UCSD-AML1 (cell line): ENCODE measurements around the gene ZMPSTE24.
"Not testable (repeated sequence)": the region's sequence is repeated elsewhere in the genome, so short reads cannot be mapped to it uniquely, and the experiment has no call there.

Source experiments
- DNase-seq: peaks from one replicate; lab custom pipeline; 2025; ENCODE audit not compliant: unreplicated experiment; lab: John Stamatoyannopoulos, UW

ZMPSTE24 gene

GRCh38 chr1:40257688-40258444 lies at the start of gene ZMPSTE24:
TSS of gene ZMPSTE24 (plus strand) at chr1:40258236. CDS start at chr1:40258272, 36 bp downstream.
- DNase-seq, result peak; percentile 96

GRCh38 chr1:40210511-40211204 lies 47.4 kb upstream of the ZMPSTE24 start:
- no peak for DNase-seq

- no peak for DNase-seq
Measured at GRCh38 chr1:40218333-40218732, 39.7 kb upstream of the ZMPSTE24 start.

- not testable (repeated sequence) for DNase-seq
Measured at GRCh38 chr1:40221471-40221905, 36.5 kb upstream of the ZMPSTE24 start.

GRCh38 chr1:40221977-40222772 lies 35.9 kb upstream of the ZMPSTE24 start:
- no peak for DNase-seq

GRCh38 chr1:40224040-40224439 lies 34.0 kb upstream of the ZMPSTE24 start:
- DNase-seq, result no peak

GRCh38 chr1:40226192-40226591 lies 31.8 kb upstream of the ZMPSTE24 start:
- no peak for DNase-seq

- no peak for DNase-seq
Measured at GRCh38 chr1:40232444-40232843, 25.6 kb upstream of the ZMPSTE24 start.

- DNase-seq, result no peak
Measured at GRCh38 chr1:40239626-40240025, 18.4 kb upstream of the ZMPSTE24 start.

- no peak for DNase-seq
Measured at GRCh38 chr1:40240390-40240789, 17.6 kb upstream of the ZMPSTE24 start.

- DNase-seq, result no peak
Measured at GRCh38 chr1:40241362-40241761, 16.7 kb upstream of the ZMPSTE24 start.

GRCh38 chr1:40243351-40243750 lies 14.7 kb upstream of the ZMPSTE24 start:
- no peak for DNase-seq

GRCh38 chr1:40244138-40244744 lies 13.8 kb upstream of the ZMPSTE24 start:
- DNase-seq, result no peak

- DNase-seq, result no peak
Measured at GRCh38 chr1:40245686-40246085, 12.3 kb upstream of the ZMPSTE24 start.

- DNase-seq, result no peak
Measured at GRCh38 chr1:40247655-40248054, 10.4 kb upstream of the ZMPSTE24 start, which contains the start of gene TMCO2. TSS of gene TMCO2 (plus strand) at chr1:40247937. CDS start at chr1:40247994, 57 bp downstream.

- DNase-seq, result no peak
Measured at GRCh38 chr1:40248412-40248811, 9.6 kb upstream of the ZMPSTE24 start.

GRCh38 chr1:40251456-40251855 lies 6.6 kb upstream of the ZMPSTE24 start:
- DNase-seq, result no peak

GRCh38 chr1:40252601-40253000 lies 5.4 kb upstream of the ZMPSTE24 start:
- no peak for DNase-seq

- no peak for DNase-seq
Measured at GRCh38 chr1:40255231-40255630, 2.8 kb upstream of the ZMPSTE24 start.

- DNase-seq, result no peak
Measured at GRCh38 chr1:40256401-40257084, 1.5 kb upstream of the ZMPSTE24 start.

GRCh38 chr1:40257313-40257687 lies 736 bp upstream of the ZMPSTE24 start:
- no peak for DNase-seq
